Stimulated activated CD8-positive, alpha-beta memory T cell treated with anti-CD3 and anti-CD28 coated beads, Interleukin-4, amount 100 ng/mL, for 48 hours (primary cell): ENCODE data around the gene GSG1L.
"Not testable (repeated sequence)": the region's sequence is repeated elsewhere in the genome, so short reads cannot be mapped to it uniquely, and the experiment has no call there.

Source experiments
- DNase-seq: peaks from one replicate; pipeline ENCODE4 v3.0.0-alpha.2; 2020

The GSG1L gene

DNA sequence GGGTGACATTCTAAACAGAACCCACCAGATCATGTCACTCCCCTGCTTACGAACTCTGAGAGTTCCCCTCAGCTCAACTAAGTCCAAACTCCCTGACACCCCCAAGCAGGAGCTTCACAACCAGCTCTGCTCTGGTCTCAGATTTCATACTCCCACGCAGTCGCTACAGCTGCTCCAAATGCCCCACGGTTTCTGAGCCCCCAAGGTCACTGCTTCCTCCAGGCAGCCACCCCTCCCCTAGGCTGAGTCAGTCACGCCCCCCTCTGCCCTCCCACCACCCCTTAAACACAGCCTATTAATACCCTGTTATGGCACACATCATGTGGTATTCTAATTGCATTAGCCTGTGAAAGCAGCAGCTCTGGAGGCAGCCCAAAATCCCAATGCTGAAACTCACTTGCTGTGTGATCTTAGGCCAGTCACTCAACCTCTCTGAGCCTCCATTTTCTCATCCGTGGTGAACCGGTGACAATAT, 51.5 kb downstream of the GSG1L start:
- DNase-seq, result no peak

DNA sequence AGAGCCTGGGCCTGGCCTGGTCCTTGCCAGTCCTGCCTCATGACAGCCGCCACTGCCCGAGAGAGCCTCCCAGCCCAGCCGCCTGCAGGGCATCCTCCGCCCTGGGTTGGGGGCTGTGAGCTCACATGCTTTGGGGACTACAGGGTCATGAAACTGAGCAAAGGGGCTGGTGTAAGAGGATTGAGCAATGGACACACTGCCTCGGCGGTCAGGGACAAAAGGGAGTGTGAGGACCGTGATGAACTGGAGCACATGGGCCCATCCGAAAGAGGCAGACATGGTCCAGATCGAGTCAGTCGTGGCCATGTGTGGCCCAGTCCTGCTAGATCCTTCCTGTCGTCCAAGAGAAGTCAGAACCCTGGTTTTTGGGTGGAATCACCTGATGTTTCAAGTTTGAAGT, 52.3 kb downstream of the GSG1L start:
- no peak for DNase-seq

DNA sequence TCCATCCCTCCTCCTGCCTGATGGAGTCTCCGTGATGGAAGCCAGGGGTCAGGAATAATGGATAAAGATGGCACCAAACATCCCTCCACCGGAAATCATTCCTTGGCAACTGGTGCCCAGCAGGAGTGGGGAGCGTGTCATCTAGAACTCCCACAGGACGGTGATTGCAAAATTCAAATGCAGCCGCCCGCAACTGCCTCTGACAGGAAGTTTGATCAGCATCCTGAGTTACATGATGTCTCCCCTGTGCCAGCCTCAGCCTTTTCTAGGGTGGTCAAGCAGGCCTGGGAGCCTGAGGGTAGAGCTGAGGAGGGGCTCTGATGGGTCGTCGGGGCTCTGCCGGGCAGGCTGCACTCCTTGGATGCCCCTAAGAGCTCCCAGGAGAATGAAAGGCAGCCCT, 52.8 kb downstream of the GSG1L start:
- DNase-seq, result no peak

DNA sequence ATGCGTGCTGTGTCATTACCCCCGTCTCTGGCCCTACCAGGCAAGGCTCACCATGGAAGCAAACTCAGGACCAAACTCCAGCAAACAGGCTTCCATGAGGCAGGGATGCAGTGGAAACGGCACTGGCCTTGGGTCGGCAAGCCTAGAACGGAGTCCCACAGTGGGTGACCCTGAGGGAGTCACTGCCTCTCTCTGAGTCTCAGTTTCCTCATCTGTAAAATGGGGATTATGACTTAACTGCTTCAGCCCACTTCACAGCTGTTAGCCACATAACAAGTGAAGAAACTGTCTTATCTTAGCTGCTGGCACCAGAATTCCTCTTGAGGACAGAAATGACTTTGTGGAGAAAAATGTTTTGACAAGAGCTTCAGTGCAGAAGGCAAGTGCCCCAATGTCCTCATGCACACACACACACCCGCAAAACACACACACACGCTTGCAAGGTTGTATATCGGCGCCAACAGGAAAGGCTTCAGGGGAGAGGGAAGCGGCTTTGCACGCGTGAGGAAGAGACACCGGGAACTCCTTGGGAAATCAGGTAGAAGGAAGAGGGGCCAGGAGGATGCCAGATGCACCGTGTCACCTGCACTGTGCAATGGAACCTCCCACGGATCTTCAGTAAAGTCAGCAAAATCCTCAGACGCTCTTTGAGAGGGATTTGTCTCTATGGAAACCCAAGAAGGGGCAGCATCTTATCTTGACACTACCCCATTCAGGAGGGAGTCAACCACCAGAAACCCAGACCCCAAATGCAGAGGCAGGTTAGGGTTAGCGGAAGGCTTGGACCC, 53.7 kb downstream of the GSG1L start:
- no peak for DNase-seq

GRCh38 chr16:28003923-28004322, 59.6 kb downstream of the GSG1L start:
- no peak for DNase-seq

DNA sequence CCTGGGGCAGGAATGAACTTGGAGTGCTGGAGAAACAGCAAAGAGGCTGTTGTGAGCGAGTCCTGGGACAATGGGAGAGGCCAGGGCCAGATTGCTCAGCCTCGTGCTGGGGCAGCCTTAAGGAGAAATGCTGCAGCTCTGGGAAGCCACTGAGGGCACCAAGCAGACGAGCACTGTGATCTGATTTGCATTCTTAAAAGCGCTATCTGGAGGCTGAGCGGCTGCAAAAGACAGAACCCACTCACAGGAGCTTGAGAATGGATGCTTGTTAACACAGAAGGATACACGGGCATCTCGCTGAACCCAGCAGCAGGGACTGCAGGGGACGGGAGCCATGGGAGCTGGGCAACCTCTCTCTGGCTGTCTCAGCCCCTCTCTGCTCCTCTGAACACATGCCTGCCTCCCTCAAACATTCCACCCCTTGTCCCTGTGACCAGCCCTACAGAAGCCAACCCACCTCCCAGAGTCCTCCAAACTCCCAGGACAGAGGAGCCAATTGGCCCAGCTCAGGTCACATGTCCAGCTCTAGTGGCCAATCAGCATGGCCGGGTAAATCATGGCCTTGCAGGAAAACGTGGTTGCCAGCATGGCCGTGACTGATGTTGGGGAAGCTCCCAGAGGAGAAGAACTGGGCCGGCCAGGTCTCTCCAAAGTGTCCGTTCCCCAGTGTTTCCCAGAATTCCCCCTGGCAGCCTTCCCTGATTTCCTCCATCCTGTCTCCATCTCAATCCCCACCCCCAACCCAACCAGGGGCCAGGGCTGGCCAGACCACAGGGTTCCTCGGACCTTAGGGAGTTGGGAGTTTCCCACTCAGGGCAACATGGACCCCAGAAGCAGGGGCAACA, 60.3 kb downstream of the GSG1L start:
- no peak for DNase-seq

DNA sequence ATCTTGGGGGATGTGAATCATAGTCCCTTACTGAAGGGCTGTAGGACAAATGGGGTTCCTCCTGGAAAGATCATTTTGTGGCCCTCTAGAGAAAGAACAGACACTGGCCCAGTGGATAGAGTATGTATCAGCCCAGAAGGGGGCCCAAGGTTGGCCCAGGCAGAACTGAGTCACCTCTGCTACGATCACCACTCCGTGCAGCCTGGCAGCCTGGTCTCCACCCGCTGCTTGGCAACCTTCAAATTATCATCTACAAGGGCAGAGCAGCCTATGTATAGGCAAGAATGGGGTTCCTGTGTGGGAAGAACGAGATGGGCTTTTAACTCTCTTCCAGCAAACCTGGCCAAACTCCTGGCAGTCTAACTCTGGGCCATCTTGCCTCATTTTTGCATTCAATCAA, 61.9 kb downstream of the GSG1L start:
- DNase-seq, result no peak

- DNase-seq, result no peak
Observed at GRCh38 chr16:28001184-28001583, 62.3 kb downstream of the GSG1L start.

DNA sequence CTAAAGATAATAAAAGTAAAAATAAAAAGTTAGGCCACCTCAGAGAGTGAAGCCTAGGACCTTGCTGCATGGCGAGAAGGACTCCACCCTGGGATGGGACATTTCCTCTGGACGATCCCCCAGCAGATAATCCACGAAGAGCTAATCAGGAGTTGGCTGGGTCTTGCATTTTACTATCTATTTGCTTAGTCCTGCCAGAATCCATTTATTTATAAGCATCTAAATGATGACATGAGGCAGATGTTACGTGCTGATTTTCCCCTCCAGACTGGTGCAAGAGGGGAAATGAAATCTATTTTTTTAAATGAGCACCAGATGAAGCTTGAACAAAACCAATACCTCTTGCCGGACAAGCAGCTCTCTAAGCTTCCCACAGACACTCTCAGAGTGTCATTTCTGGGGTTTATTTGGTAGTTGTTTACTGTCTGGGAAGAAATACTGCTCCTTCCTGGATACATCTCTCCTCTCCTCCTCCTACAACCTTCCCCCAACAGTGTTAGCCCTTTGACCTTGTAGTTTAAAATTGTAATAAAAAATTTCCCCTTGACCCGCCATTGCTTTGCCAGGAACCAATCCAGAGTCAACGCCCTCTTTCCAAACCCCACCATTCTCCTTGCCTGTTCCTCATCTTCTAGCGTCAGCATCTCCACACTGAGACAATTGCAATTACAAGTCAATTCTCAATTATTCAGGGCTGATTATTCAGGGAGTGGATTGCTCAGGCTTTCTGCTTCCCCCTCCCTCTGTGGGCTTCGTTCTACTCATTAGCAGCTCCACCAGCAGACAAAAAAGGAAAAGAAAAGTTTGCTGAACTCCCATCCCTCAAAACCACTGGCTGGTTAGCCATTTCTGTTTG, 63.0 kb downstream of the GSG1L start:
- DNase-seq, result no peak

DNA sequence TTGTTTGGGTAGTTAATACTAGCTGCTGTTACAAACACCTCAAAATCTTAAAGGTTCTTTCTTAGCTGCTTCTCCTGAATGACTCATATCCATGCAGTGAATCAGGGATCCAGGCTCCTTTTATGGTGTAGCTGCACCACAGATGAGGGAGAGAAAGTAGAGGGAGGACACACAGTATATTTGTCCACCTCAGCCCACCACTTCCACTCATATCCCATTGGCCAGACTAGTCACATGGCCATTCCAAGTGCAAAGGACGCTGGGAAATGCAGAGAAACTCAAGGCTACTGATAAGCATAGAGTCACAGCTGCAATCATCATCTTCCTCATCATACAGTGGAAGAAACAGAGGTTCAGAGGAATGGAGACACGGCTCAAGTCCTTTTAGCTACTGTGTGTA, 63.8 kb downstream of the GSG1L start:
- no peak for DNase-seq

DNA sequence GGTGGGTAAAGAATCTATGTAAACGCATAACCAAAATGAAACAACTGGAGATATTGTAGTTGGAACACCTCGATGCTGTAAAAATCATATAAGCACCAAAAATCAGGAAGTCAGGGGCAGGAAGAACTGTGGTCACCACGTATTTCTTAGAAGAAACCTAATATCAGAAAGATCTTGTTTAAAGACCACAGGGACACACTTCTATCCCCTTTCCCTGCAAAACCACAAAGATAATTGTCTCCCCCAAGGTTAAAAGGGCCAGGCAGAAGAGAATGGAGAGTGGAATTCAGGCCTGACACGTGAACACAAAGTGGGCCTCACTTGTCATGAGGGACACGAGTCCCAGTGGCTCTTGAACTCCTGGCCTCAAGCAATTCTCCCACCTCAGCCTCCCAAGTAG, 68.1 kb downstream of the GSG1L start:
- DNase-seq, result no peak

DNA sequence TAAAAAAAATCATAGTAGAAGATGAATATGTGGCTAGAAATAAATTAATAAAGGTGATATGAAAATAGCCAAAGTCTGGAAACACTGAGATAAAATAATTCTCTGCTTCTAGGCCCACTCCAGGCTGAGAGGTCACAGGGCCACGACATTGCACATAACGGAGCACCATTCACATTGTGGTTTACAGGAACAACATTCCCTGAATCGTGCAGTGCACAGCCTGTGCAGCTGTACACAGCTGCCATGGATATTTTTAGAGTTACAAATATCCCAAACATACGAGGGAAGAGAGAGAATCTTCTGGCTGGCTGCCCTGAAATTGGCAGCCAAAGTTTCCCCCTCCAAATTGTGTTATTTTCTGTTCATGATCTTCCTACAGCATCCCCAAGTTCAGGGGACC, 68.8 kb downstream of the GSG1L start:
- no peak for DNase-seq

- DNase-seq, result no peak
Observed at GRCh38 chr16:27993587-27993986, 69.9 kb downstream of the GSG1L start.

DNA sequence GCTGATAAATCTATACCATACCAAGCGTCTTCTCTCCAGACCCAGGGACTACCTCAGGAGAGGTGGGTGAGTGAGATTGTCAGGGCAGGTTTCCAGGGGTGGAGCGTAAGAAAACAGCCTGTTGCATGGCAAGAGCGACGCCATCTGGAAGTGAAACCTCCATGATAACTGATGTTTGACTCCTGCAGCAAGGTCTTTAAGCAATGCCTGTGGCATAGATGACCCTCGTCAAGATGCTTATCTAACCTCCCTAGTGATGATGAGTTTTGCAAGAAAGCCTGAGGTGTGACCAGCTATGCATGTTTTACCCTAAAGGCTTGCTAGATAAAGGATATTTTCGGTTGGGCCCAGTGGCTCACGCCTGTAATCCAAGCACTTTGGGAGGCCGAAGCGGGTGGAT, 71.6 kb downstream of the GSG1L start:
- DNase-seq, result no peak

DNA sequence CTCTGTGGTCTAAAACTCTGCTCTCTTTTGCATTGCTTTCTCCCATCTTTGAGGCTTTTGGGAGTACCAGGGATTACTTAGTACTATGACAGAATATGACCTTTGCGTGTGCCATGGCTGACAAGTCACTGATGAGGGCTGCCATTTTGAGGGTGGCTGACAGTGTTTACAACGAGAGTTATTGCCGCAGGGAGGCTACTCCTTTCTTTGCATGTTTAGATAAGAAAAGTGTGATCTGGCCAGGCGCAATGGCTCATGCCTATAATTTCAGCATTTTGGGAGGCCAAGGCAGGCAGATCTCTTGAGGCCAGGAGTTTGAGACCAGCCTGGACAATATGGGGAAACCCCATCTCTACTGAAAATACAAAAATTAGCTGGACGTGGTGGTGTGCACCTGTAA, 77.5 kb downstream of the GSG1L start:
- DNase-seq, result no peak

DNA sequence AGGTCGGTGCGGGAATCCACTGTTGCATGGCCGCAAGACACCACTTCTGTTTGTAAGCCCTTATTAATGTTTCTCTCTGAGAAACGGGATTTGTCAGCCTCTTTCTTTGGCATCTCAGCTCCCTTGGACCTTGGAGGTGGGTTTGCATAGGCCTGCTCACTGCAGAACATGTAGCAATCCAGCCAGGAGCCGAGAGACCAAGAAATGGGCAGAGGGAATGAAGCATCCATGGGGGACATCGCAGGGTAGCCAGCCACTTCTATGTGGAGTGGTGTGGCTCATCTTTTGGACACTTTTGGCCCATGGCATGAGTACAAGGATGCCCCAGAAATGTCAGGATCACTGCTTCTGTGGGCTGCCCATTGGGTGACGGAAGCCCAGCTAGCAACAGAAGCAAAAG, 79.4 kb downstream of the GSG1L start:
- no peak for DNase-seq

DNA sequence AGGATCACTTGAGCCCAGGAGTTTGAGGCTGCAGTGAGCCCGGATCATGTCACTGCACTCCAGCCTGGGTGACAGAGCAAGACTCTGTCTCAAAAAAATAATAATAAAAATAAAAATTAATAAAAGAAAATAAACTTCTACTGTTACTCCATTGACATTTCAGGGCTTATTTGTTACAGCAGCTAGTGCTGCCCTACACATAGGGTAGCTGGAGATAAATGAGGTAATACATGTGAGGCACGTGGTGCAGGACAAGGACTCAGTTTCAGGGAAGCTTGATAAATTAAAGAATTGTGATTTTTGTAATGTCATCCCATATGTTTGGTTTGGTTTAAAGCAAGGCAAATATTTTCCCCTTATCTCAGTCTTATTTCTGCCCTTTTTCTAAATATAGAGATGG, 80.3 kb downstream of the GSG1L start:
- no peak for DNase-seq

GRCh38 chr16:27982184-27982583, 81.3 kb downstream of the GSG1L start:
- no peak for DNase-seq

- no peak for DNase-seq
Observed at GRCh38 chr16:27980919-27981700, 82.4 kb downstream of the GSG1L start.

DNA sequence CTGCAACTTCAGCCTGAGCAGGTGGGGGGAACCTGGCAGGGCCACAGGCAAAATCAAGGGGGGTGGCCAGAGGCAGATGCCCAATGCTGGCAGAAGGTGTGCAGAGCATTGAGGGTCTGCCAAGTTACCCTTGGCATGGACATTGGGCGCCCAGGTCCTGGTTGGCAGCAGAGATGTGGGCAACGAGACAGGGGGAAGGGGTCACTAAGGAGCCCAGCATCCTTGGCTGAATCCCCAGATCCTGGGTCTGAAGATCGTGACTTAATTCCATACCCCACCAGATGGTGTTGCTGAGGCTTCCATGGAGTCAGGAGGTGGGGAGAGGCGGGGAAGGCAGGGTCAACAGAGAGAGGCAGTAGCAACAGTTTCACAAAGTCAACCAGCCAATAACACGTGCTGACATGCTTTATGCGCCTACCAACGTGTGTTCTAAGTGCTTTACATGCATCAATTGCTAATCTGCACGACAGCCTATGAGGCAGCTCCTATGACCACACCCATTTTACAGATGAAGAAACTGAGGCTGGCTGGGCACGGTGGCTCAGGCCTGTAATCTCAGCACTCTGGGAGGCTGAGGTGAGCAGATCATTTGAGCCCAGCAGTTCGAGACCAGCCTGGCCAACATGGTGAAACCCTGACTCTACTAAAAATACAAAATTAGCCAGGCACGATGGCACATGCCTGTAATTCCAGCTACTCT, 83.3 kb downstream of the GSG1L start:
- no peak for DNase-seq

GRCh38 chr16:27979668-27980067, 83.8 kb downstream of the GSG1L start:
- not testable (repeated sequence) for DNase-seq

DNA sequence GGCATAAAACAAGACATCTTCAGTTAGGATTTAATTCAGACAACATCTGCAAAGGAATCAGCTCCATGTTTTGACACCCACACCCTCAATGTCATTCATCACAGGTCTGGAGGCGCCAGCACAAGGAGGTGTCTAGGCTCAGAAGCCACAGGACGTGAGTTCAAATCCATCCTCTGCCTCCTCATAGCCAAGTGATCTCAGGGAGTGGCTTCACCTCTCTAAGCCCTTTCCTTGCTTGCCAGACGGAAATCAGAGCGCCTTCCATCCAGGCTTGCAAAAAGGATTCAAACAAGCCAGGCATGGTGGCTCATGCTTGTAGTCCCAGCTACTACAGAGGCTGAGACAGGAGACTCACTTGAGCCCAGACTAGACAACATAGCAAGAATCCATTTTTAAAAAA, 84.6 kb downstream of the GSG1L start:
- DNase-seq, result no peak
